Trophoblast cell (in vitro differentiated cells and primary cell): ENCODE measurements around the gene UQCRC1.

Source experiments
- DNase-seq, 2 donors: peaks; one replicate each; pipeline ENCODE4 v3.0.0-alpha.2; 2016
- H2AFZ ChIP-seq: 2 replicates; pipeline ENCODE4 v1.6.1; 2013; ENCODE audit warnings: low read length, moderate library complexity, mild to moderate bottlenecking; ENCODE audit not compliant: insufficient read depth, poor library complexity
- H2AK5ac ChIP-seq: 2 replicates; pipeline ENCODE4 v1.6.1; 2013; ENCODE audit warnings: mild to moderate bottlenecking, low read length
- H2BK120ac ChIP-seq: 2 replicates; pipeline ENCODE4 v1.6.1; 2013; ENCODE audit warnings: low read length, mild to moderate bottlenecking, moderate library complexity; ENCODE audit not compliant: insufficient read depth, poor library complexity
- H2BK12ac ChIP-seq: 2 replicates; pipeline ENCODE4 v1.6.1; 2013; ENCODE audit warnings: mild to moderate bottlenecking, low read length, moderate library complexity
- H2BK5ac ChIP-seq: 2 replicates; pipeline ENCODE4 v1.6.1; 2013; ENCODE audit warnings: low read length, low read depth, moderate library complexity, mild to moderate bottlenecking; ENCODE audit not compliant: poor library complexity
- H3K14ac ChIP-seq: 2 replicates; pipeline ENCODE4 v1.6.1; 2013; ENCODE audit warnings: mild to moderate bottlenecking, low read length
- H3K18ac ChIP-seq: 2 replicates; pipeline ENCODE4 v1.6.1; 2013; ENCODE audit warnings: mild to moderate bottlenecking, low read length
- H3K23ac ChIP-seq: 2 replicates; pipeline ENCODE4 v1.6.1; 2013; ENCODE audit warnings: low read length
- H3K27ac ChIP-seq: 2 replicates; pipeline ENCODE4 v1.5.1; 2013; ENCODE audit warnings: low read depth, mild to moderate bottlenecking, inconsistent platforms, low read length, moderate library complexity
- H3K27me3 ChIP-seq: 2 replicates; pipeline ENCODE4 v1.6.1; 2013; ENCODE audit warnings: inconsistent platforms, mild to moderate bottlenecking, low read length, moderate library complexity; ENCODE audit not compliant: insufficient read depth
- H3K36me3 ChIP-seq, 2 experiments: 1 replicate in 1 of 2; 2 replicates in 1 of 2; pipeline ENCODE4 v1.6.1; 2013; ENCODE audit warnings: low read length in 2 of 2, mild to moderate bottlenecking in 2 of 2, moderate library complexity in 1 of 2; ENCODE audit not compliant: insufficient read depth in 2 of 2, control insufficient read depth in 1 of 2
- H3K4ac ChIP-seq: 2 replicates; pipeline ENCODE4 v1.6.1; 2013; ENCODE audit warnings: low read depth, mild to moderate bottlenecking, low read length, moderate library complexity
- H3K4me1 ChIP-seq, 2 experiments: 1 replicate in 1 of 2; 2 replicates in 1 of 2; pipeline ENCODE4 v1.6.1; 2013; ENCODE audit warnings: low read length in 2 of 2, mild to moderate bottlenecking in 2 of 2, moderate library complexity in 1 of 2; ENCODE audit not compliant: insufficient read depth in 2 of 2, control insufficient read depth in 1 of 2
- H3K4me2 ChIP-seq: 2 replicates; pipeline ENCODE4 v1.6.1; 2013; ENCODE audit warnings: inconsistent platforms, mild to moderate bottlenecking, low read length, moderate library complexity
- H3K4me3 ChIP-seq: 2 replicates; pipeline ENCODE4 v1.5.1; 2013; ENCODE audit warnings: mild to moderate bottlenecking, low read depth, low read length, inconsistent platforms
- H3K79me1 ChIP-seq: one replicate; pipeline ENCODE4 v1.6.1; 2013; ENCODE audit warnings: low read length
- H3K79me2 ChIP-seq: 2 replicates; pipeline ENCODE4 v1.6.1; 2013; ENCODE audit warnings: low read length, mild to moderate bottlenecking; ENCODE audit not compliant: control insufficient read depth, insufficient read depth, poor library complexity
- H3K9ac ChIP-seq: 2 replicates; pipeline ENCODE4 v1.6.1; 2013; ENCODE audit warnings: mild to moderate bottlenecking, low read length
- H3K9me3 ChIP-seq: 2 replicates; pipeline ENCODE4 v1.6.1; 2013; ENCODE audit warnings: low read depth, mild to moderate bottlenecking, control low read depth, inconsistent platforms, low read length; ENCODE audit not compliant: insufficient read depth
- H4K12ac ChIP-seq: 2 replicates; pipeline ENCODE4 v1.6.1; 2013; ENCODE audit warnings: low read depth, mild to moderate bottlenecking, low read length, moderate library complexity
- H4K8ac ChIP-seq: 2 replicates; pipeline ENCODE4 v1.6.1; 2013; ENCODE audit warnings: low read depth, mild to moderate bottlenecking, low read length, moderate library complexity
- H4K91ac ChIP-seq: one replicate; pipeline ENCODE4 v1.6.1; 2013; ENCODE audit warnings: low read depth, mild to moderate bottlenecking, low read length, moderate library complexity
- WGBS: extraction: QIAGEN DNeasy Blood & Tissue Kit; methylation state at CpG from one replicate; pipeline ENCODE4 v1.1.7; 2013; ENCODE audit warnings: missing lambda C conversion rate; ENCODE audit not compliant: insufficient read length, insufficient coverage; ENCODE audit errors: extremely low coverage; 5-methylcytosine and 5-hydroxymethylcytosine counted together

Gene UQCRC1

GRCh38 chr3:48628277-48629017 is 19.0 kb upstream of the UQCRC1 start:
- H3K79me2 ChIP-seq: no peaks in the 10 kb centered on the region
- H3K4me3 ChIP-seq: no peak overlapping the region
- H3K14ac ChIP-seq: no peak overlapping the region
- no peak overlapping the region for H3K4ac ChIP-seq
- no peak overlapping the region for H4K12ac ChIP-seq
- no peak for DNase-seq
- H4K91ac ChIP-seq: no peak overlapping the region
- H3K23ac ChIP-seq: no peak overlapping the region
- H3K9me3 ChIP-seq: peaks cover 2% of the 10 kb centered on the region
- no peaks in the 10 kb centered on the region for H3K27me3 ChIP-seq
- no peaks in the 10 kb centered on the region for H3K4me1 ChIP-seq
- H3K27ac ChIP-seq: no peak overlapping the region
- H4K8ac ChIP-seq: no peak overlapping the region
- no peak overlapping the region for H3K4me2 ChIP-seq
- H3K79me1 ChIP-seq: no peaks in the 10 kb centered on the region
- H2AFZ ChIP-seq: no peak overlapping the region
- WGBS: no CpG with 5 or more reads among the region's 13 CpGs
- H2BK5ac ChIP-seq: no peak overlapping the region
- no peak overlapping the region for H2BK12ac ChIP-seq
- no peak overlapping the region for H3K18ac ChIP-seq
- no peak overlapping the region for H3K9ac ChIP-seq
- no peak overlapping the region for H2AK5ac ChIP-seq
- H2BK120ac ChIP-seq: no peak overlapping the region
- peaks cover 82 to 88% of the 10 kb centered on the region in 2 experiments for H3K36me3 ChIP-seq

GRCh38 chr3:48625600-48625999 is 16.2 kb upstream of the UQCRC1 start:
- H3K4me2 ChIP-seq: no peak overlapping the region
- no peak overlapping the region for H3K4me3 ChIP-seq
- H2BK120ac ChIP-seq: no peak overlapping the region
- H2BK5ac ChIP-seq: no peak overlapping the region
- H3K9ac ChIP-seq: no peak overlapping the region
- H3K9me3 ChIP-seq: peaks cover 3% of the 10 kb centered on the region
- H3K14ac ChIP-seq: no peak overlapping the region
- H2BK12ac ChIP-seq: no peak overlapping the region
- H3K27me3 ChIP-seq: no peaks in the 10 kb centered on the region
- no peak overlapping the region for H3K23ac ChIP-seq
- H3K79me1 ChIP-seq: no peaks in the 10 kb centered on the region
- H3K4me1 ChIP-seq: no peaks in the 10 kb centered on the region
- H3K18ac ChIP-seq: no peak overlapping the region
- no peak overlapping the region for H4K91ac ChIP-seq
- no peak overlapping the region for H2AK5ac ChIP-seq
- no peak overlapping the region for H2AFZ ChIP-seq
- no peak overlapping the region for H4K12ac ChIP-seq
- H4K8ac ChIP-seq: no peak overlapping the region
- H3K79me2 ChIP-seq: no peaks in the 10 kb centered on the region
- WGBS: no CpG with 5 or more reads among the region's 6 CpGs
- no peak overlapping the region for H3K27ac ChIP-seq
- H3K36me3 ChIP-seq: peaks cover 59 to 62% of the 10 kb centered on the region in 2 experiments
- H3K4ac ChIP-seq: no peak overlapping the region
- DNase-seq: no peak

- H3K4ac ChIP-seq: no peak overlapping the region
- no peaks in the 10 kb centered on the region for H3K27me3 ChIP-seq
- no peak overlapping the region for H2BK120ac ChIP-seq
- H4K8ac ChIP-seq: no peak overlapping the region
- H3K14ac ChIP-seq: no peak overlapping the region
- no peak overlapping the region for H4K91ac ChIP-seq
- H3K4me1 ChIP-seq: no peaks in the 10 kb centered on the region
- no peak overlapping the region for H2AFZ ChIP-seq
- H3K9ac ChIP-seq: no peak overlapping the region
- no peak overlapping the region for H3K18ac ChIP-seq
- H3K4me3 ChIP-seq: no peak overlapping the region
- no peak overlapping the region for H3K27ac ChIP-seq
- no peak overlapping the region for H3K4me2 ChIP-seq
- H3K9me3 ChIP-seq: peaks cover 7% of the 10 kb centered on the region
- DNase-seq: no peak
- WGBS: no CpG with 5 or more reads among the region's 10 CpGs
- no peak overlapping the region for H2BK12ac ChIP-seq
- H3K36me3 ChIP-seq: peaks cover 51 to 54% of the 10 kb centered on the region in 2 experiments
- H3K79me2 ChIP-seq: no peaks in the 10 kb centered on the region
- no peak overlapping the region for H4K12ac ChIP-seq
- H3K23ac ChIP-seq: no peak overlapping the region
- no peak overlapping the region for H2AK5ac ChIP-seq
- no peak overlapping the region for H2BK5ac ChIP-seq
- H3K79me1 ChIP-seq: no peaks in the 10 kb centered on the region
Measured at GRCh38 chr3:48624767-48625166, 15.3 kb upstream of the UQCRC1 start.

GRCh38 chr3:48623851-48624547 is 14.6 kb upstream of the UQCRC1 start:
- Histone ChIP-seq H3K9me3 (peaks cover 9% of the 10 kb centered on the region), H2AK5ac (no peak overlapping the region), H2BK5ac (no peak overlapping the region), H3K36me3 (peaks cover 43 to 47% of the 10 kb centered on the region in 2 experiments), H3K23ac (no peak overlapping the region), H4K91ac (no peak overlapping the region), H3K4me1 (no peaks in the 10 kb centered on the region), H3K9ac (no peak overlapping the region), H3K4me3 (no peak overlapping the region), H3K27me3 (no peaks in the 10 kb centered on the region), H3K18ac (no peak overlapping the region), H3K79me1 (no peaks in the 10 kb centered on the region), H3K4me2 (no peak overlapping the region), H3K27ac (no peak overlapping the region), H3K14ac (no peak overlapping the region), H2BK120ac (no peak overlapping the region), H2AFZ (no peak overlapping the region), H4K12ac (no peak overlapping the region), H3K79me2 (no peaks in the 10 kb centered on the region), H4K8ac (no peak overlapping the region), H2BK12ac (no peak overlapping the region), H3K4ac (no peak overlapping the region)
- DNase-seq: no peak
- WGBS: no CpG with 5 or more reads among the region's 6 CpGs
